Astrocyte of the cerebellum (primary cell): Measurements from ENCODE around the gene TSGA10IP.

Experiments used
- DNase-seq: peaks from one replicate; pipeline ENCODE4 v3.0.0-alpha.2; 2011; ENCODE audit warnings: low read depth
- H3K4me3 ChIP-seq: 2 replicates; pipeline ENCODE4 v1.5.1; 2011; ENCODE audit warnings: mild to moderate bottlenecking, low read depth, low read length, moderate library complexity
- CTCF ChIP-seq: IDR thresholded peaks from 2 replicates; pipeline ENCODE4 v1.5.1; 2012; ENCODE audit warnings: low read length, low read depth, moderate library complexity, mild to moderate bottlenecking; ENCODE audit errors: missing control alignments
- in situ Hi-C: cut with HindIII; loops from 2 replicates; pipeline ENCODE4 v1.10.0; 2017; ENCODE audit warnings: low sequenced_read_pairs

Gene TSGA10IP

GRCh38 chr11:65976216-65977176 is 31.2 kb downstream of the TSGA10IP start:
- DNase-seq: no peak
- in situ Hi-C loops: no loop called here
- no peak for TF ChIP-seq CTCF
- H3K4me3 ChIP-seq: no peak overlapping the region

GRCh38 chr11:65977621-65978390 is 32.5 kb downstream of the TSGA10IP start:
- no peak overlapping the region for H3K4me3 ChIP-seq

DNA sequence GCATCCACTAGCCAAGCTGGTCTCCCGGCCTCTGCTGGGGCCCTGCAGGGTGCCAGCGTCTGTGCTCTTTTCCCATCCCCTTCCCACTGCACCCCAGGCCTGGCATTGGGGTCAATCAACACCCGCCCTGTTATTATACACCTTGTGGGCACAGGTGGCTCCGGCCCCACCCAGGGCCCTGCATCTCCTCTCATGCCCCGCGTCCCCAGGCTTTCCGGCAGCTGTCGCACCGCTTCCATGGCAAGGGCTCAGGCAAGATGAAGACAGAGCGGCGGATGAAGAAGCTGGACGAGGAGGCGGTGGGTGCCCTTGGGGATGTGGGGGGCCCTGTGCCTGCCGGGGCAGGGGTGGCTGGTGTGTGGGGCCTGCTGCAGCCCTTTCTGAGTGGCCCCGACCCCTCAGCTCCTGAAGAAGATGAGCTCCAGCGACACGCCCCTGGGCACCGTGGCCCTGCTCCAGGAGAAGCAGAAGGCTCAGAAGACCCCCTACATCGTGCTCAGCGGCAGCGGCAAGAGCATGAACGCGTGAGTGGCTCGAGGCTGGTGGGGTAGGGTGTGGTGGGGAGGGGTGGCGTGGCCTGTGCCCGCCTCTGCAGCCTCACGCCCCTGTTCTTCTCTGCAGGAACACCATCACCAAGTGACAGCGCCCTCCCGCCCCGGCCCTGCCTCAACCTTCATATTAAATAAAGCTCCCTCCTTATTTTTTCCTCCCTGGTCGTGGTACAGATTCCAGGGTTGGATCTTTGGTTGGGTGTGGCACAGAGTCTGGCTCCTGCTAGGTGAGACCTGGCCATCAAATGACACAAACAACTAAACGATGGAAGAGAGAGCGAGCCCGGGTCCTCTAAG is 33.3 kb downstream of the TSGA10IP start:
- no peak for DNase-seq
- H3K4me3 ChIP-seq: no peak overlapping the region
- in situ Hi-C loops: no loop called here
- no peak for TF ChIP-seq CTCF

More at GRCh38 chr11:65977621-65978390, 32.5 kb downstream of the TSGA10IP start:
- no peak for TF ChIP-seq CTCF
- in situ Hi-C loops: no loop called here
- no peak for DNase-seq

- H3K4me3 ChIP-seq: no peak overlapping the region
- in situ Hi-C loops: no loop called here
- no peak for DNase-seq
- no peak for TF ChIP-seq CTCF
Measured at GRCh38 chr11:65979261-65979759, 34.0 kb downstream of the TSGA10IP start.

GRCh38 chr11:65981101-65981740 is 35.9 kb downstream of the TSGA10IP start:
- in situ Hi-C loops: no loop called here
- DNase-seq: no peak
- no peak for TF ChIP-seq CTCF
- no peak overlapping the region for H3K4me3 ChIP-seq
